Measurements from ENCODE around the gene BAMBI.

DNA sequence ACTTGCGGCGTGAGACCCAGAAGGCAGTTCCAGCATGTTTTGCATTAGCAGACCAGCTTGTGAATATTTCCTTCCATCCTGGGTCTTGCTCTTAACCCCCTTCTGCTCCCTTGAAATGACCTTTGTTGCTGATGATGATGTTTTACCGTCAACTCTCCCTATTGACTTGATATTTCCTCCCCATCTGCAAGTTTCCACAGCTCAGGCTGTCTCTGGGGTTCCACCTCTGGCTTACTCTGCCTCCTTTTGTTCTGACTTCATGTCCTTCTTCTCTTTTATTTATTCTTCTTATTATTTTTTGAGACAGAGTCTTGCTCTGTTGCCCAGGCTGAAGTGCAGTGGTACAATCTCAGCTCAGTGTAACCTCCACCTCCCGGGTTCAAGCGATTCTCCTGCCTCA, 17.2 kb downstream of the BAMBI start:
- TF ChIP-seq, protein P1, sequence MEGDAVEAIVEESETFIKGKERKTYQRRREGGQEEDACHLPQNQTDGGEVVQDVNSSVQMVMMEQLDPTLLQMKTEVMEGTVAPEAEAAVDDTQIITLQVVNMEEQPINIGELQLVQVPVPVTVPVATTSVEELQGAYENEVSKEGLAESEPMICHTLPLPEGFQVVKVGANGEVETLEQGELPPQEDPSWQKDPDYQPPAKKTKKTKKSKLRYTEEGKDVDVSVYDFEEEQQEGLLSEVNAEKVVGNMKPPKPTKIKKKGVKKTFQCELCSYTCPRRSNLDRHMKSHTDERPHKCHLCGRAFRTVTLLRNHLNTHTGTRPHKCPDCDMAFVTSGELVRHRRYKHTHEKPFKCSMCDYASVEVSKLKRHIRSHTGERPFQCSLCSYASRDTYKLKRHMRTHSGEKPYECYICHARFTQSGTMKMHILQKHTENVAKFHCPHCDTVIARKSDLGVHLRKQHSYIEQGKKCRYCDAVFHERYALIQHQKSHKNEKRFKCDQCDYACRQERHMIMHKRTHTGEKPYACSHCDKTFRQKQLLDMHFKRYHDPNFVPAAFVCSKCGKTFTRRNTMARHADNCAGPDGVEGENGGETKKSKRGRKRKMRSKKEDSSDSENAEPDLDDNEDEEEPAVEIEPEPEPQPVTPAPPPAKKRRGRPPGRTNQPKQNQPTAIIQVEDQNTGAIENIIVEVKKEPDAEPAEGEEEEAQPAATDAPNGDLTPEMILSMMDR (IDR thresholded peaks at IDR 0.05; ENCODE audit: low read length) = no peak
- TF ChIP-seq EZH2 (optimal IDR thresholded peaks at IDR 0.05; ENCODE audit: low read depth, low read length) = no peak
